ENCODE data around the gene MAP4K4. TPM values are rescaled to one million over a fixed set of nuclear protein-coding genes. Genes with fewer than 3 reads are reported as not detected.
"Not testable (repeated sequence)": the region's sequence is repeated elsewhere in the genome, so short reads cannot be mapped to it uniquely, and the experiment has no call there.

The MAP4K4 gene
- total RNA-seq, 2 experiments from 2014 or later: 67.2 to 181 TPM

GRCh38 chr2:101912545-101912944, 215.0 kb downstream of the MAP4K4 start:
- H2AFZ ChIP-seq (ENCODE audit: low read length): peak overlapping the region; percentile 2; the same call in 1 of the 2 replicates
- peaks cover 13% of the 10 kb centered on the region for H3K9me3 ChIP-seq (ENCODE audit: low read length)
- peaks cover 13% of the 10 kb centered on the region for H3K4me1 ChIP-seq (ENCODE audit: insufficient read depth, low read length, poor library complexity, severe bottlenecking)
- DNase-seq (ENCODE audit: low spot score): peak; percentile 44
- no peaks in the 10 kb centered on the region for H3K36me3 ChIP-seq (ENCODE audit: insufficient read depth, low read length)
- POLR2A ChIA-PET: interaction anchor here (0.8 kb wide), 1 partner anchor 206 kb away, joined by 5 read pairs; no protein-coding TSS in a partner anchor
- no peak overlapping the region for H3K4me3 ChIP-seq (ENCODE audit: low read depth, low read length, poor library complexity, severe bottlenecking)
- BruUV-seq (replicated peaks): no TSS peak
- no peaks in the 10 kb centered on the region for H3K79me2 ChIP-seq (ENCODE audit: insufficient read depth, low read depth, low read length)
- TF ChIP-seq EZH2phosphoT487 (IDR thresholded peaks at IDR 0.05; ENCODE audit: borderline replicate concordance, low read depth, low read length) (no peak), CTCF (conservative IDR thresholded peaks at IDR 0.05; ENCODE audit: low read length) (no peak)
- peak overlapping the region; percentile 6; the same call in 1 of the 2 replicates for H3K4me2 ChIP-seq (ENCODE audit: low read length)
- intact Hi-C loops (cut with micrococcal nuclease; ENCODE audit: unreplicated experiment): no loop called here
- H3K9me2 ChIP-seq (ENCODE audit: insufficient read depth, low read length): no peaks in the 10 kb centered on the region
- CTCF ChIA-PET (ENCODE audit: unreplicated experiment): no interaction called here
- H4K20me1 ChIP-seq (ENCODE audit: insufficient read depth, low read length): no peaks in the 10 kb centered on the region
- no peak overlapping the region for H3K27ac ChIP-seq (ENCODE audit: low read depth, low read length, poor library complexity, severe bottlenecking)

GRCh38 chr2:101921319-101921952, 223.9 kb downstream of the MAP4K4 start:
- H3K4me1 ChIP-seq (ENCODE audit: insufficient read depth, low read length, poor library complexity, severe bottlenecking): no peaks in the 10 kb centered on the region
- H3K4me3 ChIP-seq (ENCODE audit: low read depth, low read length, poor library complexity, severe bottlenecking): no peak overlapping the region
- no peak overlapping the region for H3K27ac ChIP-seq (ENCODE audit: low read depth, low read length, poor library complexity, severe bottlenecking)
- CTCF ChIA-PET (ENCODE audit: unreplicated experiment): no interaction called here
- no peaks in the 10 kb centered on the region for H4K20me1 ChIP-seq (ENCODE audit: insufficient read depth, low read length)
- BruUV-seq (replicated peaks): no TSS peak
- H3K79me2 ChIP-seq (ENCODE audit: insufficient read depth, low read depth, low read length): no peaks in the 10 kb centered on the region
- POLR2A ChIA-PET: interaction anchor here (0.6 kb wide), 1 partner anchor 544 kb away, joined by 3 read pairs; no protein-coding TSS in a partner anchor
- 0 out of 2 replicates have a peak, but pooled peaks cover 5% of the 10 kb centered on the region for H3K9me2 ChIP-seq (ENCODE audit: insufficient read depth, low read length)
- H3K9me3 ChIP-seq (ENCODE audit: low read length): no peaks in the 10 kb centered on the region
- H3K4me2 ChIP-seq (ENCODE audit: low read length): no peak overlapping the region
- H3K36me3 ChIP-seq (ENCODE audit: insufficient read depth, low read length): no peaks in the 10 kb centered on the region
- intact Hi-C loops (cut with micrococcal nuclease; ENCODE audit: unreplicated experiment): no loop called here
- no peak overlapping the region for H2AFZ ChIP-seq (ENCODE audit: low read length)
- DNase-seq (ENCODE audit: low spot score): no peak
- no peak for TF ChIP-seq EZH2phosphoT487 (IDR thresholded peaks at IDR 0.05; ENCODE audit: borderline replicate concordance, low read depth, low read length)

- no TSS peak for BruUV-seq (replicated peaks)
- 0 out of 2 replicates have a peak, but pooled peaks cover 5% of the 10 kb centered on the region for H3K9me2 ChIP-seq (ENCODE audit: insufficient read depth, low read length)
- no peak overlapping the region for H3K4me3 ChIP-seq (ENCODE audit: low read depth, low read length, poor library complexity, severe bottlenecking)
- intact Hi-C loops (cut with micrococcal nuclease; ENCODE audit: unreplicated experiment): no loop called here
- CTCF ChIA-PET (ENCODE audit: unreplicated experiment): no interaction called here
- H3K4me2 ChIP-seq (ENCODE audit: low read length): no peak overlapping the region
- H2AFZ ChIP-seq (ENCODE audit: low read length): no peak overlapping the region
- TF ChIP-seq EZH2phosphoT487 (IDR thresholded peaks at IDR 0.05; ENCODE audit: borderline replicate concordance, low read depth, low read length) (no peak), CTCF (conservative IDR thresholded peaks at IDR 0.05; ENCODE audit: low read length) (no peak)
- H3K9me3 ChIP-seq (ENCODE audit: low read length): no peaks in the 10 kb centered on the region
- POLR2A ChIA-PET: no interaction called here
- no peak for DNase-seq (ENCODE audit: low spot score)
- H4K20me1 ChIP-seq (ENCODE audit: insufficient read depth, low read length): no peaks in the 10 kb centered on the region
- H3K36me3 ChIP-seq (ENCODE audit: insufficient read depth, low read length): no peaks in the 10 kb centered on the region
- no peak overlapping the region for H3K27ac ChIP-seq (ENCODE audit: low read depth, low read length, poor library complexity, severe bottlenecking)
- H3K4me1 ChIP-seq (ENCODE audit: insufficient read depth, low read length, poor library complexity, severe bottlenecking): no peaks in the 10 kb centered on the region
- H3K79me2 ChIP-seq (ENCODE audit: insufficient read depth, low read depth, low read length): no peaks in the 10 kb centered on the region
Observed at GRCh38 chr2:101921953-101922325, 224.4 kb downstream of the MAP4K4 start.

DNA sequence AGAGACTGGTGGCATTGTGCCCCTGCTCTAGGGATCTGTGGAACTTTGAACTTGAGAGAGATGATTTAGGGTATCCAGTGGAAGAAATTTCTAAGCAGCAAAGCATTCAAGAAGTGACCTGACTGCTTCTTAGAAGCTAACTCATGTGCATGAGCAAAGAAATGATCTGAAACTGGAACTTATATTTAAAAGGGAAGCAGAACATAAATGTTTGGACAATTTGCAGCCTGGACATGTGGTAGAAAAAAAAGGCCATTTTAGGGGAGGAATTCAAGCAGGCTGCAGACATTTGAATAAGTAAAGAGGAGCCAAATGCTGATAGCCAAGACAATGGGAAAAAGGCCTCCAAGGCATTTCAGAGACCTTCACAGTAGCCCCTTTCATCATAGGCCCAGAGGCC, 226.8 kb downstream of the MAP4K4 start:
- H3K4me1 ChIP-seq (ENCODE audit: insufficient read depth, low read length, poor library complexity, severe bottlenecking); CTCF ChIA-PET (ENCODE audit: unreplicated experiment); H3K36me3 ChIP-seq (ENCODE audit: insufficient read depth, low read length); H3K4me2 ChIP-seq (ENCODE audit: low read length); H3K9me3 ChIP-seq (ENCODE audit: low read length); H4K20me1 ChIP-seq (ENCODE audit: insufficient read depth, low read length); DNase-seq (ENCODE audit: low spot score); H2AFZ ChIP-seq (ENCODE audit: low read length); H3K79me2 ChIP-seq (ENCODE audit: insufficient read depth, low read depth, low read length); BruUV-seq (replicated peaks); POLR2A ChIA-PET; H3K9me2 ChIP-seq (ENCODE audit: insufficient read depth, low read length); H3K27ac ChIP-seq (ENCODE audit: low read depth, low read length, poor library complexity, severe bottlenecking); H3K4me3 ChIP-seq (ENCODE audit: low read depth, low read length, poor library complexity, severe bottlenecking); intact Hi-C loops (cut with micrococcal nuclease; ENCODE audit: unreplicated experiment): not testable (repeated sequence)
